ENCODE measurements around the gene HTT.
"Not testable (repeated sequence)": the region's sequence is repeated elsewhere in the genome, so short reads cannot be mapped to it uniquely, and the experiment has no call there.

HTT gene

DNA sequence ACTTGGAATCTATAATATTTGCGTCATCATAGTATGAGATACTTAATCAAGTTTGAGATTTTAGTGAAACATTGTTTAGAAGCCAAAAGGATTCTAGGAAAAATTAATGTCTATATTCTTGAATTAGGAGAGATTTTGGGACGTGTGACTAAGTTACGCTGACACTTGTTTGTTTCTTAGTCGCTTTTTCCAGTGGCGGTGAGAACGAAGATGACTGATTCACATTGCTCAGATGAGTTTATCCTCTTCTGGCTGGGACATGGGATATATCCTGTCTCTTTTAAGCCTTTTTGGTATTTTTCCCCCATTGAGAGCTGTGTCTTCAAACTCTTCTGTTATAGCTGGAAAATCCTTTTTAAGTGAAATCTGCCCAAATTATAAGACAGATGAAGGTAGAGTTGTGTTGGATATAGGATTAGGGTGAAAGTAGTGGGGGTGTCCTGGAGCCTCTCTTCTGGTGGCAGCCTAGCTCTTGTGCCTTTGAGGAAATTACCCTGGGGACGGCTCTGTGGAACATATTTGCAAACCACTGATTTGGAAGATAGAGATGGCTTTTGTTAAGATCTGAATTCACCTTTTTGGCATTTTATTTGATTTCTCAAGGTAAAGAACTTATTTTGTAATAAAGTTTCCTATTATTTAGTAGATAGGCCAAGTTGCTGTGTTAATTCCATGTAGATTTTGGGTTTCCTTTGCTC lies 49.7 kb downstream of the HTT start:
- no peak for DNase-seq

DNA sequence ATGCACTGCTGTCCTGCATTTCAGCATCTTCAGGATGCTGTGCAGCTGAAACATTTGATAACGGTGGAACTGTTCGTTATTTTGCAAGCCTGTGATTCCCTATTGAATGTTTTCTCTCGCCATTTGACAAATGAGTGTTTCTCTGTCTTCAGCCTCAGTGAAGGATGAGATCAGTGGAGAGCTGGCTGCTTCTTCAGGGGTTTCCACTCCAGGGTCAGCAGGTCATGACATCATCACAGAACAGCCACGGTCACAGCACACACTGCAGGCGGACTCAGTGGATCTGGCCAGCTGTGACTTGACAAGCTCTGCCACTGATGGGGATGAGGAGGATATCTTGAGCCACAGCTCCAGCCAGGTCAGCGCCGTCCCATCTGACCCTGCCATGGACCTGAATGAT lies 52.6 kb downstream of the HTT start:
- no peak for DNase-seq

DNA sequence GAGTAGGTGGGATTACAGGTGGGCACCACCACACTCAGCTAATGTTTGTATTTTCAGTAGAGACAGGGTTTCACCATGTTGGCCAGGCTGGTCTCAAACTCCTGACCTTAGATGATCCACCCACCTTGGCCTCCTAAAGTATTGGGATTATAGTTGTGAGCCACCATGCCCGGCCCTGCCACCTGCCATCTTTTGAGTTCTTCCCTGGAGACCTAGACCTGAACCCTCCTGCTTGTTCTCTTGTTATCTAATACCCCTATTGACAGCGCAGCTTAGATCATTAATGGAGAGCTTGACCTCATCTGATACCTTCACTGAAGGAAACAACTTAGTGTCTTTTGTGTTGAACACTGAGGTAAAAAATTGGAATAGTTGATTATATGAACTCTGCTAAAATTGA lies 53.6 kb downstream of the HTT start:
- no peak for DNase-seq

DNA sequence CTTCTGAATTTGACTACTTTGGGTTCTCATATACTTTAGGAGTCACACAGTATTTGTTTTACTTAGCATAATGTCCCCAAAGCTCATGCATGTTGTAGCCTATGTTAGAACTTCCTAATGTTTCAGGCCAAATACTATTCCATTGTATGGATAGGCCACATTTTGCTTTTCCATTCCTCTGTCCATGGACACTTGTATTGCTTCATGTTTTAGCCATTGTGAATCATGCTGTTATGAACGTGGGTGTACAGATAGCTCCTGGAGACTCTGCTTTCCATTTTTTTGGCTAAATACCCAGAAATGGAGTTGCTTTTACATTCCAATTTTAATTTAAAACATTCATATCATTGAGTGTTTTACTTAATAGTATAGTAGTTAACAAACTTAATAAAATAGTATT lies 54.5 kb downstream of the HTT start:
- DNase-seq: no peak

- DNase-seq: no peak
These were observed 55.7 kb downstream of the HTT start for GRCh38 chr4:3130201-3130600.

DNA sequence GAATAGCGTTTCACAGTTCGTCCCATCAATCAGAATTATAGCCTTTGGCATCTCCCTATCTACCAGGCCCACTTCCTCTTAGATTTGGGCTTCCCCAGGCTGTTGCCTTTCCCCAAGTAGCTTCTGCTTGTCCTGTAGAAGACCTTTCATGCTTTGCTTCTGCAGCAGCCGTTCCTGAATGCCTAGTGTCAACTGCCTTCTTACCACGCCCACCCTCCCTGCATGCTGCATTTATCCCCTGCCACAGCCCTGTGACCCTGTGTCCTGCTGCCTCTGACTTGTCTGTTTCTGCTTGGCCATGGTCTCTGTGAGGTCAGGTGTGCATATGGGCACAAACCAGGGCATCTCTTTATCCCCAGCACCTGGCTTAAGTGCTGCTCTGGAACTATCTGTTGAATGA lies 56.3 kb downstream of the HTT start:
- no peak for DNase-seq

GRCh38 chr4:3134201-3134600 lies 59.7 kb downstream of the HTT start:
- no peak for DNase-seq

- DNase-seq: no peak
These were observed 60.9 kb downstream of the HTT start for GRCh38 chr4:3135155-3136011.

DNA sequence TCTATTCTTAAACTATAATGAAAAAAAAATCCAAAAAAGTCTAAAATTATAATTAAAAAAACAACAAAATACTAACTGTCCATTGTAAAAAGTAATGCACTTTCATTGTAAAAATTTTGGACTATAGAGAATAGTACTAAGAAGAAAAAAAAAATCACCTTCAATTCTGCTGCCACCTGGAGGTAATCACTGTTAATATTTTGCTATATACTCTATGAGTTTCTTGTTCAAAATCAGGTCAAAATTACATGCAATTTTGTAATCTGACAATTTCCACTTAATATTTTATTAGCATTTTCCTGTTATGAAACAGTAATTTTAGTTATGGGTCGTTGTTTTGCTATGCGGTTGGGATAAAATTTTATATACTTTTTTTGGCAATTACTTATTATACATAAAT lies 62.0 kb downstream of the HTT start:
- DNase-seq: no peak

GRCh38 chr4:3137908-3138307 lies 63.4 kb downstream of the HTT start:
- no peak for DNase-seq

GRCh38 chr4:3145234-3145924 lies 70.9 kb downstream of the HTT start:
- DNase-seq: no peak

DNA sequence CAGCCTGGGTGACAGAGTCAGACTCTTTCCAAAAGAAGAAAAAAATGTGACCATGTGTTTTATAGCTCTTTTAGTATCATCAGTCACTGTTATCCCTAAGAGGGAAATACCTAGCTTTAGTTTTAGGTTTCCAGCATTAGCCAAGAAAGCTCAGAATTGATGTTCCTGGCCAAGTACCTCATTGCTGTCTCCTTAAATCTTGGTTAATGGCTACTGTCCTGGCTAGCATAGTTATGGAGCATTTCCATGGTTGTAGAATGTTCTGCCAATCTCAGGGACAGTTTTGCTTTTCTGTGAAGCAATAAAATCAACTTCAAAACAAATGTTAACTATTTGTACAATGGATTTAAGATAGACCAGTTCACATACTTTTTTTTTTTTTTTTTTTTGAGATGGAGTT lies 74.4 kb downstream of the HTT start:
- no peak for DNase-seq

DNA sequence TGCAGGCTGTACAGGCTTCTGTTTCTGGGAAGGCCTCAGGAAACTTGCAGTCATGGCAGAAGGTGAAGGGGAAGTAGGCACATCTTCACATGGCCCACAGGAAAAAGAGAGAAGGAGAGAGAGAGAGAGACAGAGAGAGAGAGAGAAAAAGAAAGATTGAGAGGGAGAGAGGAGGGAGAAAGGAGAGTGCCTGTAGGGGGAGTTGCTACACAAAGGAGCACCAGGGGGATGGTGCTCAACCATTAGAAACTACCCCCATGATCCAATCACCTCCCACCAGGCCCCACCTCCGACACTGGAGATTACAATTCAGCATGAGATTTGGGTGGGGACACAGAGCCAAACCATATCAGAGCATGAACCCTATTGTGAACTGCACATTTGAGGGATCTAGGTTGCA lies 76.8 kb downstream of the HTT start:
- DNase-seq: not testable (repeated sequence)

GRCh38 chr4:3157366-3157765 lies 82.9 kb downstream of the HTT start:
- DNase-seq: no peak

DNA sequence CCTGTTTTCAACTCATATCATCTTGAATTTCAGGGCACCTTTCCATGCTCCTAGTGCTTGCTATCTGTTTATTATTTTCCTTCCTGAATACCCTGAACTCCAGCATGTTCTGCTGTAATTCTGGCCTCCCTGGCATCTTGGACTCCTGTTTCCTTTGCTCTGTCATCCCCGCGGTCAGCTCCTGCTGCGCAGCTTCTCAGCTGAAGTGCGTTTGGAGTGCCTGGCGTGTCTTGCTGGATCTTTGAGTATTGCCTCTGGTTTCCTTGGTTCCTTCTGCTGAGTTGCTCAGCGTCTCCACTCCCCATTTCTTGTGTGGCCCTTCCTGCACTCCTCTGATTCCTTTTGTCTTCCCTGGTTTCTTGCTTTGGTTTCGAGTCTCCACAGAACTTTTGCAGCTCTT lies 84.4 kb downstream of the HTT start:
- DNase-seq: no peak

GRCh38 chr4:3160438-3160837 lies 86.0 kb downstream of the HTT start:
- no peak for DNase-seq

DNA sequence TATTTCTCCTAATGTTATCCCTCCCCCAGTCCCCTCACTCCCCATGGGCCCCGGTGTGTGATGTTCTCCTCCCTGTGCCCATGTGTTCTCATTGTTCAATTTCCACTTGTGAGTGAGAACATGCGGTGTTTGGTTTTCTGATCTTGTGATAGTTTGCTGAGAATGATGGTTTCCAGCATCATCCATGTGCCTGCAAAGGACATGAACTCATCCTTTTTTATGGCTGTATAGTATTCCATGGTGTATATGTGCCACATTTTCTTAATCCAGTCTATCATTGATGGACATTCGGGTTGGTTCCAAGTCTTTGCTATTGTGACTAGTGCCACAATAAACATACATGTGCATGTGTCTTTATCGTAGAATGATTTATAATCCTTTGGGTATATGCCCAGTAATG lies 86.6 kb downstream of the HTT start:
- DNase-seq: not testable (repeated sequence)

DNA sequence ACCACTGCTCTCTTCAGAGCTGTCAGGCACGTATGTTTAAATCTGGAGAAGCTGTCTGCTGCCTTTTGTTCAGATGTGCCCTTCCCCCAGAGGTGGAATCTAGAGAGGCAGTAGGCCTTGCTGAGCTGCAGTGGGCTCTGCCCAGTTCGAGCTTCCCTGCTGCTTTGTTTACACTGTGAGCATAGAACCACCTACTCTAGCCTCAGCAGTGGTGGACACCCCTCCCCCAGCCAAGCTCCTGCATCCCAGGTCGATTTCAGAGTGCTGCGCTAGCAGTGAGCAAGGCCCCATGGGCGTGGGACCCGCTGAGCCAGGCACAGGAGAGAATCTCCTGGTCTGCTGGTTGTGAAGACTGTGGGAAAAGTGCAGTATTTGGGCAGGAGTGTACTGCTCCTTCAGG lies 92.0 kb downstream of the HTT start:
- not testable (repeated sequence) for DNase-seq

DNA sequence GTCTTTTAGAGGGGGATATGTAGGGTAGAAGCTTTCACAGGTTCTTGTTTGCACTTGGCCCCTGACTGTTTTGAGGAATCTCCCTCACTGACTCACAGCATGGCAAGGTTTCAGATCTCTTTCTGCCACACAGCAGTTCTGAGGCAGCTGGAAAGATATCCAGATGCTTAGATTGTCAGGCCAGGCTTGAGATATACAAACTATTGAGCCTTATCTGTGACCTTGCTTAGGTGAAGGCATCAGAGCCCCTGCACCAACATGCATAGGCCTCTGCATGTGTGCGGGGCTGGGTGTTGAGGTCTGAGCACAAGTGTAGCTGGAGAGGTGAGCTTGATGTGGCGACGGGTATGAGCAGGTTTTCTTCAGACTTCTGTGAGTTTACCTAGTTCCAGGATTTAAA lies 93.5 kb downstream of the HTT start:
- DNase-seq: no peak

GRCh38 chr4:3174371-3175338 lies 100.2 kb downstream of the HTT start:
- DNase-seq: no peak

DNA sequence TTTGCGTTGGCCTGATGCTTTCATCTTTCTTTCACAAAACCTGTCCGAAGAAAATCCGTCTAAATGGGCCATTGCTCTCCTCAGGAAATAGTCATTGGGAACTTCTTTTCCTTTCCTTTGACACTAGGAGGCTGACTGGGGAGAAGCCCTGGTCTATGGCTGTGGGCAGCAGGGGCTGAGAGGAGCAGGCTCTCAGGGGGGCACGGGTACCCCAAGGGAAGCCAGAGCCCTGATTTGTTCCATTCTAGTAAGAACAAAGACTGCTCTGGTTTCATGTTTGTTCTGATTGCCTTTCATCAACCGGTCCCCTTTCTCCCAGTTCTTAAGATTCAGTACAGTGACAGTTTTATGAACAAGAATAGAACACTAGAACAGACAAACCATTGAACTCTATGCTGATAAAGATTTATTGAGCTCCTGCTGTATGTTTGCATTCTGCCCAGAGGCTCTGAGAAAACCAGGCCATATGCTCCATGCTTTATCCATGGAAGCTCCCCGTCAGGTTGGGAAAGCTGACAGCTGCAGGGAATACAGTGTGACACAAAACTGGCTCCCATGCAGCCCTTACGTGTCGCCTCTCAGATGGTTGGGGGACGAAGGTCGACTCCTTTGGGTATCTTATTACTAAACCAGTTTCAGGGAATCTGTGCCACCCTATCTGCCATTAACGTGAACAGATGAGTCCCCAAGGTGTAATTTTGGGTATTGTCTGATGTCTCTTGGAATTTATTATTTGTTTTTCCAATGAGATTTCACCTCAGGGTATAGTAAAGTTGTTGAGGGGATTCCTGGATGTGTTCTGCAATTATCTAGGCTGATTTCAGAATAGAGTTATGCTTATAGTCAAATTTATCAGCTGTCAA lies 102.1 kb downstream of the HTT start:
- no peak for DNase-seq

- DNase-seq: no peak
These were observed 102.9 kb downstream of the HTT start for GRCh38 chr4:3177426-3177825.
